ENCODE data around the gene ULBP3.
"Not testable (repeated sequence)": the region's sequence is repeated elsewhere in the genome, so short reads cannot be mapped to it uniquely, and the experiment has no call there.

GRCh38 chr6:150013785-150014622, 54.9 kb downstream of the ULBP3 start:
- not testable (repeated sequence) for TF ChIP-seq CTCF (IDR thresholded peaks at IDR 0.05); EZH2 (IDR thresholded peaks at IDR 0.05; ENCODE audit: borderline replicate concordance, insufficient read depth, low read depth, low read length, poor library complexity, severe bottlenecking)
